BJ (cell line): ENCODE measurements around the gene PTCHD1. TPM values are rescaled to one million over a fixed set of nuclear protein-coding genes. Genes with fewer than 3 reads are reported as not detected.

Source experiments
- CTCF ChIA-PET: fragments of 350-600 bp; formaldehyde crosslinking; extraction: SDS; loops from one replicate; lab custom pipeline; 2021; ENCODE audit warnings: antibody characterized with exemption, inconsistent platforms; lab: Yijun Ruan, JAX
- POLR2A ChIA-PET: fragments of 300-600 bp; sonication (Branson Sonifier 250); formaldehyde crosslinking; extraction: SDS; loops from one replicate; lab custom pipeline; 2021; ENCODE audit warnings: antibody characterized with exemption; lab: Charles Lee
- DNase-seq: peaks from one replicate; pipeline ENCODE4 v3.0.0-alpha.2; 2011; ENCODE audit warnings: low read depth
- H3K27me3 ChIP-seq: 2 replicates; pipeline ENCODE4 v1.6.0; 2011; ENCODE audit warnings: low read length; ENCODE audit not compliant: control insufficient read depth, insufficient read depth
- H3K36me3 ChIP-seq: 2 replicates; pipeline ENCODE4 v1.5.1; 2011; ENCODE audit warnings: low read length; ENCODE audit not compliant: control insufficient read depth, insufficient read depth
- H3K4me3 ChIP-seq: 2 replicates; pipeline ENCODE4 v1.5.1; 2011; ENCODE audit warnings: low read depth, mild to moderate bottlenecking, control low read depth, low read length
- polyA plus RNA-seq: library from polyadenylated mRNA; depleted of rRNA; stranded (reverse); fragments of >200 nt; gene quantifications from 2 replicates; pipeline ENCODE4 v1.2.3, GENCODE V29; 2011
- TF ChIP-seq, protein P1 (sequence below): IDR thresholded peaks from 2 replicates; pipeline ENCODE4 v1.5.1; 2011; ENCODE audit warnings: low read depth, mild to moderate bottlenecking, control low read depth, inconsistent platforms, low read length, moderate library complexity; ENCODE audit not compliant: insufficient read depth

PTCHD1 gene
- polyA plus RNA-seq, 1 experiment = not detected

DNA sequence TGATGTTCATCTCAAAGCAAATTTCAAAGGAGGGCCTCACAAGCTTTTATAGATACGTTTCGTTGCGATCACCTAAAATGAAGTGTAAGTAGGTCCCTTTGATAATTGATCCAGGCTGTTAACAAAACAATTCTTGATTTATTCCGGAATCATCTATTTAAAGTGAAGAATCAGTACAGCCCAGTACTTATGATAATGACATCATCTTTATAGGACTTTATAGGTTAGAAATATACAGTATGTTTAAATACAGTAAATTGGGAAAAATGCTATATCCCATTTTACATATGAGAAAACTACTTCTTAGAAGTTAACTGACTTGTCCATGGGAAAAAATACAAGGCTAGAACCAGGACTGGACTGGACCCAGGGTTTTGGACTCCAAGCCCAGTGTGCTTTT lies 3.7 kb downstream of the PTCHD1 start:
- Histone ChIP-seq H3K4me3 (no peak overlapping the region), H3K27me3 (peaks cover 7% of the 10 kb centered on the region), H3K36me3 (no peaks in the 10 kb centered on the region)
- CTCF ChIA-PET = interaction anchor here (0.6 kb wide), 1 partner anchor 298 kb away, joined by 4 read pairs; no protein-coding TSS in a partner anchor
- TF ChIP-seq, protein P1, sequence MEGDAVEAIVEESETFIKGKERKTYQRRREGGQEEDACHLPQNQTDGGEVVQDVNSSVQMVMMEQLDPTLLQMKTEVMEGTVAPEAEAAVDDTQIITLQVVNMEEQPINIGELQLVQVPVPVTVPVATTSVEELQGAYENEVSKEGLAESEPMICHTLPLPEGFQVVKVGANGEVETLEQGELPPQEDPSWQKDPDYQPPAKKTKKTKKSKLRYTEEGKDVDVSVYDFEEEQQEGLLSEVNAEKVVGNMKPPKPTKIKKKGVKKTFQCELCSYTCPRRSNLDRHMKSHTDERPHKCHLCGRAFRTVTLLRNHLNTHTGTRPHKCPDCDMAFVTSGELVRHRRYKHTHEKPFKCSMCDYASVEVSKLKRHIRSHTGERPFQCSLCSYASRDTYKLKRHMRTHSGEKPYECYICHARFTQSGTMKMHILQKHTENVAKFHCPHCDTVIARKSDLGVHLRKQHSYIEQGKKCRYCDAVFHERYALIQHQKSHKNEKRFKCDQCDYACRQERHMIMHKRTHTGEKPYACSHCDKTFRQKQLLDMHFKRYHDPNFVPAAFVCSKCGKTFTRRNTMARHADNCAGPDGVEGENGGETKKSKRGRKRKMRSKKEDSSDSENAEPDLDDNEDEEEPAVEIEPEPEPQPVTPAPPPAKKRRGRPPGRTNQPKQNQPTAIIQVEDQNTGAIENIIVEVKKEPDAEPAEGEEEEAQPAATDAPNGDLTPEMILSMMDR = no peak
- DNase-seq = no peak
- POLR2A ChIA-PET = no interaction called here

GRCh38 chrX:23341452-23341851 lies 6.8 kb downstream of the PTCHD1 start:
- TF ChIP-seq, protein P1 = no peak
- no peaks in the 10 kb centered on the region for H3K27me3 ChIP-seq
- DNase-seq = no peak
- H3K4me3 ChIP-seq = no peak overlapping the region
- no peaks in the 10 kb centered on the region for H3K36me3 ChIP-seq
- ChIA-PET CTCF (no interaction called here), POLR2A (no interaction called here)

DNA sequence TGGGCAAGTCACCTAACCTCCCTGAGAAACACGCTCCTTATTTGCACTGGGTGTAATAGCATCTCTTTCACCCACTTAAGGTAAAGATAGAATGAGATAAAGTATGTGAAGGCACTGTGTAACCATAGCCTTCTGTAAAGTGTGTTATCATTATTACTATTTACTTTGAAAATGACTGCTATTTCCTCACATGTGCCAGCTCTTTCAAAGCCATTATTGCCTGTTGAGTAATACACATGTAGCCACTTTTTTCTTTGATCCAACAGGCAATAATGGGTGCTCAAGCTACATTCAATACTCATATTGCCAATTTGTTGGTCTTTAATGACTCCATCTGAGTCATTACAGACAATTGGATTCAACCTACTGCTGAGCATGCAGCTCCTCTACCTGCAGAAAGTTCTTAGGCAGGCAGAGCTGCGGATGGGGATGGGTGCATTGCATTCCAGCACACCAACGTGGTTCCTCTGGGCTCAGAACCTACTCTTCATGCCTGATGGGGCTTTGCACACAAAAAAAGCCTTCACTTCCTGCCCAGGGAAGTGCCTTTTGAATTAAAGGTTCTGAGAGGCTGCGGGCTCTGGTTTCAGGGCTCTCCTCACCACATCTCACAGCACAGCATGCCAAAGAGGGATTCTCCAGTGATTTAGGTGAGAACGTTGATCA lies 9.7 kb downstream of the PTCHD1 start:
- TF ChIP-seq, protein P1 = no peak
- Histone ChIP-seq H3K36me3 (no peaks in the 10 kb centered on the region), H3K27me3 (no peaks in the 10 kb centered on the region), H3K4me3 (no peak overlapping the region)
- ChIA-PET CTCF (no interaction called here), POLR2A (no interaction called here)
- no peak for DNase-seq

DNA sequence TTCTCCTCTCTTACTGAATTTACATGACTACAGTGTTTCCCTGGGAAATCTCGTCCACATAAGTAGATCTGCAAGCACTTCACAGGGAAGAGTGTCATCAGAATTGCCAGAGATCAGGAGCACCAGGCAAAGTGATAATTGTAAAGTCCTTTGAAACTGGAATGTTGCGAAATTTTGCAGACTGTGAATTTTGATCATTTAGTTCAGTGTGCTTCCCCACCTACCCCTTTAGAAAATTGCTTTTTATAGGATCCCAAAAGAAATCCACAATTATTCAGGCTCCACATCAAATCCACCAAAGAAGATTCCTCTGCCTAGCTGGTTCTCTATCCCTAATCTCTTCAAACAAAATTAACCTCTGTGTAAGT lies 10.2 kb downstream of the PTCHD1 start:
- ChIA-PET POLR2A (no interaction called here), CTCF (no interaction called here)
- H3K27me3 ChIP-seq = no peaks in the 10 kb centered on the region
- TF ChIP-seq, protein P1 = no peak
- no peaks in the 10 kb centered on the region for H3K36me3 ChIP-seq
- no peak for DNase-seq
- H3K4me3 ChIP-seq = no peak overlapping the region

GRCh38 chrX:23356189-23356588 lies 21.5 kb downstream of the PTCHD1 start:
- TF ChIP-seq, protein P1 = no peak
- no peaks in the 10 kb centered on the region for H3K27me3 ChIP-seq
- ChIA-PET CTCF (no interaction called here), POLR2A (no interaction called here)
- H3K4me3 ChIP-seq = no peak overlapping the region
- no peak for DNase-seq
- H3K36me3 ChIP-seq = no peaks in the 10 kb centered on the region
